NCI-H2227 (cell line): ENCODE results near the gene UPF1.
A peak's percentile ranks its signal among the peaks of the same experiment; 100 is the strongest.

Experiments used
- DNase-seq: peaks from one replicate; lab custom pipeline; 2025; ENCODE audit not compliant: unreplicated experiment; lab: John Stamatoyannopoulos, UW

The UPF1 gene

GRCh38 chr19:18831524-18832305 lies at the start of gene UPF1:
Gene UPF1, plus strand, starts transcription at chr19:18831959. Its CDS starts 251 bp downstream, at chr19:18832210.
- peak; percentile 94 for DNase-seq

- DNase-seq: no peak
Measured at GRCh38 chr19:18782559-18783225, 49.1 kb upstream of the UPF1 start.

GRCh38 chr19:18783958-18784785 lies 47.6 kb upstream of the UPF1 start:
- DNase-seq: no peak

- no peak for DNase-seq
Measured at GRCh38 chr19:18784786-18785120, 47.0 kb upstream of the UPF1 start.

GRCh38 chr19:18785179-18786124 lies 46.3 kb upstream of the UPF1 start:
- DNase-seq: peak; percentile 43

GRCh38 chr19:18788529-18789421 lies 43.0 kb upstream of the UPF1 start:
- DNase-seq: no peak

GRCh38 chr19:18789422-18789869 lies 42.3 kb upstream of the UPF1 start:
- DNase-seq: no peak

GRCh38 chr19:18789883-18790565 lies 41.7 kb upstream of the UPF1 start:
- peak; percentile 40 for DNase-seq

- no peak for DNase-seq
Measured at GRCh38 chr19:18790566-18791314, 41.0 kb upstream of the UPF1 start, which contains the start of gene COMP. Gene COMP, minus strand, starts transcription at chr19:18791305. Its CDS starts 36 bp downstream, at chr19:18791269.

- DNase-seq: no peak
Measured at GRCh38 chr19:18791315-18791678, 40.5 kb upstream of the UPF1 start.

- no peak for DNase-seq
Measured at GRCh38 chr19:18792661-18793060, 39.1 kb upstream of the UPF1 start.

GRCh38 chr19:18793144-18794028 lies 38.4 kb upstream of the UPF1 start:
- DNase-seq: no peak

GRCh38 chr19:18794029-18794313 lies 37.8 kb upstream of the UPF1 start:
- no peak for DNase-seq

- DNase-seq: no peak
Measured at GRCh38 chr19:18794692-18795091, 37.1 kb upstream of the UPF1 start.

- DNase-seq: no peak
Measured at GRCh38 chr19:18795540-18795939, 36.2 kb upstream of the UPF1 start.

GRCh38 chr19:18796239-18796638 lies 35.5 kb upstream of the UPF1 start:
- DNase-seq: no peak
